HepG2 (cell line): ENCODE data around the gene NBPF1. TPM values are rescaled to one million over a fixed set of nuclear protein-coding genes. Genes with fewer than 3 reads are reported as not detected.

Source experiments
- ATF7 ChIP-seq, 2 experiments: fragments of 450-650 bp in 1 of 2; sonication (generic) in 1 of 2; formaldehyde crosslinking in 1 of 2; IDR thresholded peaks; 2 replicates each; pipeline versions ENCODE4 v1.4.0 to v1.6.1; 2016 to 2020; ENCODE audit warnings: antibody characterized with exemption in 1 of 2, mild to moderate bottlenecking in 1 of 2, missing genetic modification reagents in 1 of 2
- MZF1 ChIP-seq: sonication (generic); formaldehyde crosslinking; IDR thresholded peaks from 2 replicates; pipeline ENCODE4 v1.8.1; 2023; ENCODE audit warnings: mild to moderate bottlenecking, missing genetic modification reagents, borderline replicate concordance
- RCOR2 ChIP-seq: IDR thresholded peaks from 2 replicates; pipeline ENCODE4 v1.6.1; 2016; ENCODE audit warnings: missing biosample characterization, missing genetic modification reagents
- SIN3B ChIP-seq: fragments of 150-350 bp; IDR thresholded peaks from 2 replicates; pipeline ENCODE4 v1.6.1; 2014; ENCODE audit warnings: low read length
- ZBTB1 ChIP-seq: sonication (generic); formaldehyde crosslinking; IDR thresholded peaks from 2 replicates; pipeline ENCODE4 v1.4.0; 2020; ENCODE audit warnings: missing genetic modification reagents, borderline replicate concordance
- ZFX ChIP-seq: sonication (generic); formaldehyde crosslinking; IDR thresholded peaks from 2 replicates; pipeline ENCODE4 v1.4.0; 2020; ENCODE audit warnings: mild to moderate bottlenecking, low read depth, missing genetic modification reagents, moderate library complexity
- ZNF451 ChIP-seq: sonication (generic); formaldehyde crosslinking; IDR thresholded peaks from 2 replicates; pipeline ENCODE4 v1.5.0; 2020; ENCODE audit warnings: mild to moderate bottlenecking, missing genetic modification reagents
- polyA plus RNA-seq, 8 experiments: library from polyadenylated mRNA; depleted of rRNA in 3 of 8; stranded (reverse) in 7 of 8; unstranded in 1 of 8; fragments of >200 nt; fragmentation: Illumina TruSeq in 4 of 8; extraction: Trizol in 4 of 8; gene quantifications; 2 replicates each; pipeline versions ENCODE4 v1.2.1 to v1.2.3, GENCODE V29; 2011 to 2016; ENCODE audit warnings: low read depth in 4 of 8, missing spikeins in 1 of 8, mixed read lengths in 1 of 8; ENCODE audit not compliant: insufficient read depth in 1 of 8
- total RNA-seq, 5 experiments: library from RNA; depleted of rRNA; stranded (reverse); fragments of >200 nt; fragmentation: Illumina TruSeq; extraction: Trizol; gene quantifications; 2 replicates each; pipeline ENCODE4 v1.2.3, GENCODE V29; 2016; ENCODE audit warnings: low read depth in 1 of 5
- TF ChIP-seq, protein P1 (sequence below): sonication (generic); formaldehyde crosslinking; IDR thresholded peaks from 2 replicates; pipeline ENCODE4 v1.8.0; 2022; ENCODE audit warnings: mild to moderate bottlenecking, missing genetic modification reagents, borderline replicate concordance
- TF ChIP-seq, protein P2 (sequence below): IDR thresholded peaks from 2 replicates; pipeline ENCODE4 v1.6.1; 2016; ENCODE audit warnings: missing compliant biosample characterization, missing genetic modification reagents, borderline replicate concordance
- TF ChIP-seq, protein P3 (sequence below): sonication (generic); formaldehyde crosslinking; IDR thresholded peaks from 2 replicates; pipeline ENCODE4 v1.5.1; 2020; ENCODE audit warnings: mild to moderate bottlenecking, missing genetic modification reagents, borderline replicate concordance
- TF ChIP-seq, protein P4 (sequence below): IDR thresholded peaks from 2 replicates; pipeline ENCODE4 v1.6.1; 2016; ENCODE audit warnings: missing compliant biosample characterization, missing genetic modification reagents, borderline replicate concordance
- TF ChIP-seq, protein P5 (sequence below): sonication (generic); formaldehyde crosslinking; IDR thresholded peaks from 2 replicates; pipeline ENCODE4 v1.4.0; 2020; ENCODE audit warnings: missing genetic modification reagents, borderline replicate concordance
- TF ChIP-seq, protein P6 (sequence below): sonication (generic); formaldehyde crosslinking; IDR thresholded peaks from 2 replicates; pipeline ENCODE4 v1.4.0; 2020; ENCODE audit warnings: missing genetic modification reagents, borderline replicate concordance
- TF ChIP-seq, protein P7 (sequence below): IDR thresholded peaks from 2 replicates; pipeline ENCODE4 v1.6.1; 2016; ENCODE audit warnings: low read depth, borderline replicate concordance

NBPF1 gene
- total and polyA plus RNA-seq, 2 of the 13 experiments (the other 11 are each of a cell fraction or from before 2014, with no cell fraction given) = 30.3 to 35.6 TPM

DNA sequence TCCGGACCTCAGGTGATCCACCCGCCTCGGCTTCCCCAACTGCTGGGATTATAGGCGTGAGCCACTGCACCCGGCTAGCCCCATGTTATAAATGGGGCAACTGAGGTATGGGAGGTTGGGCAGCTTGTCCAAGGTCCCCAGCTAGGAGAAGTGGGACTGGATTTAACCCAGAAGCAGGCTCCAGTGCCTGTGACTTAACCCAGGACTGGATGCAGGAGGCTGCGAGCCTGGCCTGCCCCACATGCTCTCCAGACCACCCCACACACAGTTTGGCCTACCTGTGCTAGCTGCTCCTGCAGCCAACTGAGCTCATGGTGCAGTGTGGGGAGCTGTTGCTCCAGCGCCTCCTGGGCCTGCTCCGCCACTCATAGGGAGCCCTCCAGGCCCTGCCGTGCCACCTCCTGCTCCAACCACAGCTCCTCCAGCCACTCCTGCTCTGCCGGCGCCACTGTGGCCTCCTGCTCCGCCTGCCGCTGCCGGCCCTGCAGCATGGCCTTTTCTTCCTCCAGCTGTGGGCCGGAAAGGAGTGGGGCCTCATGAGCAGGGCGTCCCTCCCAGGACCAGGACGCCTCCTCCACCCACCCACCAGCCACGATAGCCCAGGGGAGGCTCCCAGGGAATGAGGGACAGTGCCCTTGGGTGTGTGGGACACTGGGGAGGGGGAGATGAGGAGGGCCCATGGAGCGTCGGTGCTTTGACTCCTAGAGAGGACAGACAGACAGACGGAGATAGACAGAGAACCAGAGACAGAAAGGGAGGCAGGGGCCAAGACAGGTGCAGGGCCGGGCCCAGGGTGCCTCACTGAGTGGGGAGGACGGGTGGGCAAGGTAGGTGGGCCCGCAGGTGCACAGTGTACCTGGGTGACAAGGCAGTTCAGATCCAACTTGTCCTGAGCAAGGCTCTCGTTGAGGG, 12.4 kb upstream of the NBPF1 start (continued):
- TF ChIP-seq MZF1 (CRISPR knock-in tag) = no peak
- no peak for TF ChIP-seq ZBTB1 (CRISPR knock-in tag)
- TF ChIP-seq SIN3B = no peak
- TF ChIP-seq, protein P1, sequence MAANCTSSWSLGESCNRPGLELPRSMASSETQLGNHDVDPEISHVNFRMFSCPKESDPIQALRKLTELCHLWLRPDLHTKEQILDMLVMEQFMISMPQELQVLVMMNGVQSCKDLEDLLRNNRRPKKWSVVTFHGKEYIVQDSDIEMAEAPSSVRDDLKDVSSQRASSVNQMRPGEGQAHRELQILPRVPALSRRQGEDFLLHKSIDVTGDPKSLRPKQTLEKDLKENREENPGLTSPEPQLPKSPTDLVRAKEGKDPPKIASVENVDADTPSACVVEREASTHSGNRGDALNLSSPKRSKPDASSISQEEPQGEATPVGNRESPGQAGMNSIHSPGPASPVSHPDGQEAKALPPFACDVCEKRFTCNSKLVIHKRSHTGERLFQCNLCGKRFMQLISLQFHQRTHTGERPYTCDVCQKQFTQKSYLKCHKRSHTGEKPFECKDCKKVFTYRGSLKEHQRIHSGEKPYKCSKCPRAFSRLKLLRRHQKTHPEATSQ (CRISPR knock-in tag) = no peak
- TF ChIP-seq, protein P2, sequence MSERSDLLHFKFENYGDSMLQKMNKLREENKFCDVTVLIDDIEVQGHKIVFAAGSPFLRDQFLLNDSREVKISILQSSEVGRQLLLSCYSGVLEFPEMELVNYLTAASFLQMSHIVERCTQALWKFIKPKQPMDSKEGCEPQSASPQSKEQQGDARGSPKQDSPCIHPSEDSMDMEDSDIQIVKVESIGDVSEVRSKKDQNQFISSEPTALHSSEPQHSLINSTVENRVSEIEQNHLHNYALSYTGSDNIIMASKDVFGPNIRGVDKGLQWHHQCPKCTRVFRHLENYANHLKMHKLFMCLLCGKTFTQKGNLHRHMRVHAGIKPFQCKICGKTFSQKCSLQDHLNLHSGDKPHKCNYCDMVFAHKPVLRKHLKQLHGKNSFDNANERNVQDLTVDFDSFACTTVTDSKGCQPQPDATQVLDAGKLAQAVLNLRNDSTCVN (CRISPR knock-in tag) = no peak
- TF ChIP-seq ZFX (CRISPR knock-in tag) = no peak
- TF ChIP-seq, protein P3, sequence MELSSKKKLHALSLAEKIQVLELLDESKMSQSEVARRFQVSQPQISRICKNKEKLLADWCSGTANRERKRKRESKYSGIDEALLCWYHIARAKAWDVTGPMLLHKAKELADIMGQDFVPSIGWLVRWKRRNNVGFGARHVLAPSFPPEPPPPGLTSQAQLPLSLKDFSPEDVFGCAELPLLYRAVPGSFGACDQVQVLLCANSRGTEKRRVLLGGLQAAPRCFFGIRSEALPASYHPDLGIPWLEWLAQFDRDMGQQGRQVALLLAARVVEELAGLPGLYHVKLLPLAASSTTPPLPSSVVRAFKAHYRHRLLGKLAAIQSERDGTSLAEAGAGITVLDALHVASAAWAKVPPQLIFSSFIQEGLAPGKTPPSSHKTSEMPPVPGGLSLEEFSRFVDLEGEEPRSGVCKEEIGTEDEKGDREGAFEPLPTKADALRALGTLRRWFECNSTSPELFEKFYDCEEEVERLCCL (CRISPR knock-in tag) = no peak
- TF ChIP-seq, protein P4, sequence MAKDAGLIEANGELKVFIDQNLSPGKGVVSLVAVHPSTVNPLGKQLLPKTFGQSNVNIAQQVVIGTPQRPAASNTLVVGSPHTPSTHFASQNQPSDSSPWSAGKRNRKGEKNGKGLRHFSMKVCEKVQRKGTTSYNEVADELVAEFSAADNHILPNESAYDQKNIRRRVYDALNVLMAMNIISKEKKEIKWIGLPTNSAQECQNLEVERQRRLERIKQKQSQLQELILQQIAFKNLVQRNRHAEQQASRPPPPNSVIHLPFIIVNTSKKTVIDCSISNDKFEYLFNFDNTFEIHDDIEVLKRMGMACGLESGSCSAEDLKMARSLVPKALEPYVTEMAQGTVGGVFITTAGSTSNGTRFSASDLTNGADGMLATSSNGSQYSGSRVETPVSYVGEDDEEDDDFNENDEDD = no peak
- TF ChIP-seq ATF7 (IDR thresholded peaks at IDR 0.05) = no peak
- TF ChIP-seq ATF7 (CRISPR knock-in tag; IDR thresholded peaks at IDR 0.05) = no peak
- TF ChIP-seq, protein P5, sequence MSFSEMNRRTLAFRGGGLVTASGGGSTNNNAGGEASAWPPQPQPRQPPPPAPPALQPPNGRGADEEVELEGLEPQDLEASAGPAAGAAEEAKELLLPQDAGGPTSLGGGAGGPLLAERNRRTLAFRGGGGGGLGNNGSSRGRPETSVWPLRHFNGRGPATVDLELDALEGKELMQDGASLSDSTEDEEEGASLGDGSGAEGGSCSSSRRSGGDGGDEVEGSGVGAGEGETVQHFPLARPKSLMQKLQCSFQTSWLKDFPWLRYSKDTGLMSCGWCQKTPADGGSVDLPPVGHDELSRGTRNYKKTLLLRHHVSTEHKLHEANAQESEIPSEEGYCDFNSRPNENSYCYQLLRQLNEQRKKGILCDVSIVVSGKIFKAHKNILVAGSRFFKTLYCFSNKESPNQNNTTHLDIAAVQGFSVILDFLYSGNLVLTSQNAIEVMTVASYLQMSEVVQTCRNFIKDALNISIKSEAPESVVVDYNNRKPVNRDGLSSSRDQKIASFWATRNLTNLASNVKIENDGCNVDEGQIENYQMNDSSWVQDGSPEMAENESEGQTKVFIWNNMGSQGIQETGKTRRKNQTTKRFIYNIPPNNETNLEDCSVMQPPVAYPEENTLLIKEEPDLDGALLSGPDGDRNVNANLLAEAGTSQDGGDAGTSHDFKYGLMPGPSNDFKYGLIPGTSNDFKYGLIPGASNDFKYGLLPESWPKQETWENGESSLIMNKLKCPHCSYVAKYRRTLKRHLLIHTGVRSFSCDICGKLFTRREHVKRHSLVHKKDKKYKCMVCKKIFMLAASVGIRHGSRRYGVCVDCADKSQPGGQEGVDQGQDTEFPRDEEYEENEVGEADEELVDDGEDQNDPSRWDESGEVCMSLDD = no peak
- TF ChIP-seq, protein P6, sequence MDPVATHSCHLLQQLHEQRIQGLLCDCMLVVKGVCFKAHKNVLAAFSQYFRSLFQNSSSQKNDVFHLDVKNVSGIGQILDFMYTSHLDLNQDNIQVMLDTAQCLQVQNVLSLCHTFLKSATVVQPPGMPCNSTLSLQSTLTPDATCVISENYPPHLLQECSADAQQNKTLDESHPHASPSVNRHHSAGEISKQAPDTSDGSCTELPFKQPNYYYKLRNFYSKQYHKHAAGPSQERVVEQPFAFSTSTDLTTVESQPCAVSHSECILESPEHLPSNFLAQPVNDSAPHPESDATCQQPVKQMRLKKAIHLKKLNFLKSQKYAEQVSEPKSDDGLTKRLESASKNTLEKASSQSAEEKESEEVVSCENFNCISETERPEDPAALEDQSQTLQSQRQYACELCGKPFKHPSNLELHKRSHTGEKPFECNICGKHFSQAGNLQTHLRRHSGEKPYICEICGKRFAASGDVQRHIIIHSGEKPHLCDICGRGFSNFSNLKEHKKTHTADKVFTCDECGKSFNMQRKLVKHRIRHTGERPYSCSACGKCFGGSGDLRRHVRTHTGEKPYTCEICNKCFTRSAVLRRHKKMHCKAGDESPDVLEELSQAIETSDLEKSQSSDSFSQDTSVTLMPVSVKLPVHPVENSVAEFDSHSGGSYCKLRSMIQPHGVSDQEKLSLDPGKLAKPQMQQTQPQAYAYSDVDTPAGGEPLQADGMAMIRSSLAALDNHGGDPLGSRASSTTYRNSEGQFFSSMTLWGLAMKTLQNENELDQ = no peak
- TF ChIP-seq, protein P7, sequence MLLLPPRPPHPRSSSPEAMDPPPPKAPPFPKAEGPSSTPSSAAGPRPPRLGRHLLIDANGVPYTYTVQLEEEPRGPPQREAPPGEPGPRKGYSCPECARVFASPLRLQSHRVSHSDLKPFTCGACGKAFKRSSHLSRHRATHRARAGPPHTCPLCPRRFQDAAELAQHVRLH = no peak
- no peak for TF ChIP-seq RCOR2 (CRISPR knock-in tag)
- TF ChIP-seq ZNF451 (CRISPR knock-in tag) = no peak
